BLaER1 treated with 17β-estradiol and CSF1 and Interleukin-3, amounts not matched to agents 10 nM and 100 nM (cell line): ENCODE measurements around the gene USP6NL.

Source experiments
- H3K27ac ChIP-seq, 11 experiments: shearing (Covaris generic); formaldehyde crosslinking; 2 replicates each; pipeline ENCODE4 v1.8.1; 2022
- H3K27me3 ChIP-seq, 11 experiments: shearing (Covaris generic); formaldehyde crosslinking; 2 replicates each; pipeline ENCODE4 v1.8.1; 2022
- H3K36me3 ChIP-seq, 11 experiments: shearing (Covaris generic); formaldehyde crosslinking; 2 replicates each; pipeline ENCODE4 v1.8.1; 2022
- H3K4me1 ChIP-seq, 10 experiments: shearing (Covaris generic); formaldehyde crosslinking; 2 replicates each; pipeline ENCODE4 v1.8.1; 2022
- H3K4me2 ChIP-seq, 11 experiments: shearing (Covaris generic); formaldehyde crosslinking; 2 replicates each; pipeline ENCODE4 v1.8.1; 2022
- H3K4me3 ChIP-seq, 10 experiments: shearing (Covaris generic); formaldehyde crosslinking; 2 replicates each; pipeline ENCODE4 v1.8.1; 2022
- H3K9ac ChIP-seq, 11 experiments: shearing (Covaris generic); formaldehyde crosslinking; 2 replicates each; pipeline ENCODE4 v1.8.1; 2022
- H3K9me3 ChIP-seq, 11 experiments: shearing (Covaris generic); formaldehyde crosslinking; replicated peaks in 1 of 11; 2 replicates each; pipeline ENCODE4 v1.8.1; 2022
- H4K20me1 ChIP-seq, 11 experiments: shearing (Covaris generic); formaldehyde crosslinking; 2 replicates each; pipeline ENCODE4 v1.8.1; 2022
- Cebpa-rat ChIP-seq, 11 experiments: shearing (Covaris generic); IDR thresholded peaks; 2 replicates each; pipeline ENCODE4 v1.8.1; 2022

Gene USP6NL

DNA sequence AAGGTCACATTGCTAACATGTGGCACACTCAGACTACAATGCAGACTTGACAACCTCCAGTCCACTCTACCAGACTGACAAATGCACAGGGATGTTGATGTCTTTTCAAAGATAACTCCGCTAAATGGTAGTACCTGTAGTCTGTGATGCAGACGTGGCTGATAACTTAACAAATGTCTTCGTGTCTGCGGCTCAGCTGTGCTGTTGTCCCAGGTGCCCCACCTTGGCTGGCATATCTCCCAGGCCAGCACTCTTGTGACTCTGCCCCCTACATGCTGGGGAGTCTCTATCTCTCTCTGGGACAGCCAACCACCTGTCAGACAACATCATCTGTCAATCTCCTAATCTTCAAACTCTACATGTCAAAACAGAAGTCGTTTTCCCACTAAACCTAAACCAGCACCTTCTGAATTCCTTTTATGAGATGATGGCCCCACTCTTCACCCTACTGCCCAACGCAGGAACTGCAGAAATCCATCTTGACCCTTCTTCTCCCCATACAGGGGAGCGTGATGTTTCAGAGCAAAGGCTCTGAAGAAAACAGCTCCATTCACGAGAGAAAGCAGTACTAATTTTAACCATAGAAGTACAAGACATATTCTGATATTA lies 156.4 kb downstream of the USP6NL start:
- Histone ChIP-seq H3K9me3 (peaks cover 0 to 12% (median 0%) of the 10 kb centered on the region in 11 experiments; a peak in 3 of 22 replicates), H3K9ac (no peak overlapping the region), H3K4me2 (no peak overlapping the region), H3K27ac (no peak overlapping the region), H3K4me3 (no peak overlapping the region), H3K36me3 (peaks cover 9 to 33% (median 19%) of the 10 kb centered on the region in 11 experiments; a peak in 16 of 22 replicates), H3K4me1 (peaks cover 0 to 10% (median 0%) of the 10 kb centered on the region in 10 experiments; a peak in 5 of 20 replicates), H3K27me3 (no peaks in the 10 kb centered on the region), H4K20me1 (no peaks in the 10 kb centered on the region)
- no peak for TF ChIP-seq Cebpa-rat (IDR thresholded peaks at IDR 0.05)

DNA sequence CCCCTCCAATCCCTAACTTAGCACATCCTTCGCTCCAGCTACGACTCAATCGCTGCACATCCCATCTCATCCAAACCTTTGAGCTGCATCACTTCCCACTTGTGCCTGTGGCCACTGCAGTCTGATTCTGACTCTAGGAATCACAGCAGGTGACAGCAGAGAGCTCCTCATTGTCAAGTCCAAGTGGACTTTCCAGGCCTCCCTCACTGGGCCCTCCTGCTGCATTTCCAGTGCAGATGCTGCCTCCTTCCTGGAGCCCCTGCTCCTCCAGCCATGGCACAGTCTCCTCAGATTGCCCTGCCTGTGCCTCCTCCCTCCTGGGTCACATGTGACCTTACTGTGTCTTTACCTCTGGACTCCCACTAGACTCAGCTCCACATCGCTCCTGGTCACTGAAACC lies 157.3 kb downstream of the USP6NL start:
- H3K4me3 ChIP-seq = no peak overlapping the region
- TF ChIP-seq Cebpa-rat (IDR thresholded peaks at IDR 0.05) = no peak
- H3K4me1 ChIP-seq = peaks cover 0 to 10% (median 2%) of the 10 kb centered on the region in 10 experiments; a peak in 11 of 20 replicates
- H3K9me3 ChIP-seq = peaks cover 0 to 12% (median 0%) of the 10 kb centered on the region in 11 experiments; a peak in 3 of 22 replicates
- no peak overlapping the region for H3K27ac ChIP-seq
- no peak overlapping the region for H3K9ac ChIP-seq
- no peak overlapping the region for H3K4me2 ChIP-seq
- no peaks in the 10 kb centered on the region for H4K20me1 ChIP-seq
- peaks cover 6 to 24% (median 15%) of the 10 kb centered on the region in 11 experiments; a peak in 16 of 22 replicates for H3K36me3 ChIP-seq
- no peaks in the 10 kb centered on the region for H3K27me3 ChIP-seq

DNA sequence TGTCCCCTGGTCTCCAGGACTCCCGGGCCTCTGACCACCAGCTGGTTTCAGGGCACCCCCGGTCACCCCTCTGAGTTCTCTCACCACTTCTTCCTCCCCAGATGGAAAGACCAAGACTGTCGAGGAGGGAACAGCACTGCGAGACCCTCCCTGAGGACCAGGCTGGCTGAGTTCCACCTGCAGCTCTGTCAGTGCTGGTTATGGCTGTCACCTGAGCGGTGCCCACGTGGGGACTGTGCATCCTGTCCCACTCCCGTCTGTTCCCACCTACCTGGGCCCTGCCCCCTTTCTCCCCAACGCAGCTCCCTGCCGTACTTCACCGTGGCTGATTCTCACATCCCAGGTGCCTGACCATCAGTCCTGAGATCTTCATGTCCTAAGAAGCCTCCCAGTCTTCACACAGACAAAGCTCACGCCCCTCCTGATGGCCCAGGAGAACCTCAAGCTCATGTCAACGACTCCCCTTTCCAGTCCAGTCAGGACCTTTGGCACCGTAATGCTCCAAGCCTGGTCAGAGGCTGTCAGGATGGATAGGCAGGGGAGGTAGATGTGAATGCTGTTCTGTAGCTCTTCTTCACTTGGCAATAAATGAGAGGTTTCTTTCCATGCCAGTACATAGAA lies 159.7 kb downstream of the USP6NL start:
- no peak overlapping the region for H3K4me3 ChIP-seq
- H3K9me3 ChIP-seq = peaks cover 0 to 4% (median 0%) of the 10 kb centered on the region in 11 experiments; a peak in 1 of 22 replicates
- 0 out of 22 replicates have a peak, but pooled peaks cover 0 to under 1% (median 0%) of the 10 kb centered on the region in 11 experiments for H3K36me3 ChIP-seq
- no peak for TF ChIP-seq Cebpa-rat (IDR thresholded peaks at IDR 0.05)
- H3K27me3 ChIP-seq = no peaks in the 10 kb centered on the region
- no peaks in the 10 kb centered on the region for H4K20me1 ChIP-seq
- H3K27ac ChIP-seq = no peak overlapping the region
- peaks cover 6 to 20% (median 15%) of the 10 kb centered on the region in 10 experiments for H3K4me1 ChIP-seq
- H3K9ac ChIP-seq = no peak overlapping the region
- no peak overlapping the region for H3K4me2 ChIP-seq

DNA sequence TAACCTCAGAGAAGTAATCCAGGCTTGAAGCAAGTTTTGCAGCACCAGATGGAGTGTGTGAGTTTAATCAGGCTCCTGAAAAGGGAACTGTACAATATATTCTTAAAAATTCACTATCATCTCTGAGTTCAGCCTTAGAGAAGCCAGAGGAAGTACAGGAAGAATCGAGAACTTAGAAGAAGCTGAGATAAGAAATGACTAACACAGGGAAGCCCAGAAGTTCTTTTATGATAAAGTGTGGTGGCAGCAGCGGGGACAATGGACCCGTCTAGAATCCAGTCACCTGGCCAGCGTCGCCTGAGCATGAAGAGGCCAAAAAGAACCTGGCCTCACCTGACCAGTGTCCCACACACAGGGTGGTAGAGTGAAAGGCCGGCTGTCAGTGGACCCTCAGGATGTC lies 161.0 kb downstream of the USP6NL start:
- H3K4me1 ChIP-seq = peaks cover 6 to 20% (median 15%) of the 10 kb centered on the region in 10 experiments
- no peak overlapping the region for H3K4me3 ChIP-seq
- H3K27ac ChIP-seq = no peak overlapping the region
- H3K27me3 ChIP-seq = no peaks in the 10 kb centered on the region
- no peaks in the 10 kb centered on the region for H3K36me3 ChIP-seq
- H3K4me2 ChIP-seq = peak overlapping the region in 2 of 11 experiments; percentile 32 to 37; a peak in 2 of 22 replicates
- no peak for TF ChIP-seq Cebpa-rat (IDR thresholded peaks at IDR 0.05)
- no peak overlapping the region for H3K9ac ChIP-seq
- H4K20me1 ChIP-seq = no peaks in the 10 kb centered on the region
- no peaks in the 10 kb centered on the region for H3K9me3 ChIP-seq

DNA sequence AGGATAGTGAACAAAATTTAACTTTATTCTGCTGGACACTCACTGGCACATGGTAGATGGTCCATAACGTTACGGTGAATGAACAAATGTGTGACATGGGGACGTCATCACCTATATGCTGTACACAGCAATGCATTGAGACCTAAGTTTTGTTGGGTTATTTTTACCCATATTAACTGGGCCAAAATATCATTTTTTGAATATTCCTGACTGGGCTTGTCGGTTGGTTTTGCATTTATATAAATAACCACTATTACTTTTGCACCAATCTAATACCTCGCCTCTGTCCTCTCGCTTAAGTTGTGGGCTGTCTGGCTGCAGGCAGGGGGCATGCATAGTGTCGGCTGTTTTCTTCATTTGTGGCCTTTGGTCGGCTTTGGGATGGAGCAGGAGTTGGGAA lies 161.7 kb downstream of the USP6NL start:
- Histone ChIP-seq H3K27ac (no peak overlapping the region), H4K20me1 (no peaks in the 10 kb centered on the region), H3K9me3 (no peaks in the 10 kb centered on the region), H3K4me3 (no peak overlapping the region), H3K4me1 (peaks cover 6 to 20% (median 15%) of the 10 kb centered on the region in 10 experiments), H3K4me2 (no peak overlapping the region), H3K9ac (no peak overlapping the region), H3K27me3 (no peaks in the 10 kb centered on the region), H3K36me3 (no peaks in the 10 kb centered on the region)
- no peak for TF ChIP-seq Cebpa-rat (IDR thresholded peaks at IDR 0.05)

DNA sequence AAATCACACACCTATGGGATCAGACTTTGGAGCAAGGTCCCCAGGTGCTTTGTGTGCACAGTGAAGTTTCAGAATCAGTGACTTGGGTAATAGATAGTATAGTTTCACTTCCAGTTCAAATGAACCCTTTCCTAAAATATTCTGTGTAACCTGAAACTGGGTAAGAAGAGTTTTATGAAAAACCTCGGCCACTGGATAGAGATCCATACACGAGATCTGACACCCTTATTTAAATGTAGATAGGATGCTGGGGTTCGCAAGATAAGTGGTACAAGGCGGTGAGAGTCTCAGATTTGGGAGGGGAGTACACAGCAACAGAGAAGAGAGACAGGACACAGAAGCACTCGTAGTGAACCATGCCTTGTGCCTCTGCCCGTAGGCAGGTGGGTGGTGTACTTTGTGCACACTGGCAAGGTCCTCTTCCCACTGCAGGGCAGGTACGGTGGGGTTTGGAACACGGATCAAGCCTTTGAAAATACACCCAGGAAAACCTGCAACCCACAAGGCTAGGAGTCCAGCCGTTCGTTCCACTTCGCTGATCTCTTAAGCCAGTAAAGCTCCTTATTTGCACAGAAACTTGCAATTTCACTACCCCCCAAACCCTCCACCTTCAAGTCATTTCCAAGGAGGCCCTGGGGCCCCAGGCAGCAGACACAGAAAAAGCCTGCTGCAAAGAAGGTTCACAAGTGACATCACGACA lies 162.8 kb downstream of the USP6NL start:
- Histone ChIP-seq H3K4me2 (peak overlapping the region in 8 of 11 experiments; percentile 5 to 50 (median 27); a peak in 14 of 22 replicates), H3K9me3 (no peaks in the 10 kb centered on the region), H3K27me3 (no peaks in the 10 kb centered on the region), H3K9ac (no peak overlapping the region), H3K27ac (no peak overlapping the region), H3K4me1 (peaks cover 6 to 20% (median 15%) of the 10 kb centered on the region in 10 experiments), H4K20me1 (no peaks in the 10 kb centered on the region), H3K36me3 (no peaks in the 10 kb centered on the region), H3K4me3 (no peak overlapping the region)
- no peak for TF ChIP-seq Cebpa-rat (IDR thresholded peaks at IDR 0.05)

DNA sequence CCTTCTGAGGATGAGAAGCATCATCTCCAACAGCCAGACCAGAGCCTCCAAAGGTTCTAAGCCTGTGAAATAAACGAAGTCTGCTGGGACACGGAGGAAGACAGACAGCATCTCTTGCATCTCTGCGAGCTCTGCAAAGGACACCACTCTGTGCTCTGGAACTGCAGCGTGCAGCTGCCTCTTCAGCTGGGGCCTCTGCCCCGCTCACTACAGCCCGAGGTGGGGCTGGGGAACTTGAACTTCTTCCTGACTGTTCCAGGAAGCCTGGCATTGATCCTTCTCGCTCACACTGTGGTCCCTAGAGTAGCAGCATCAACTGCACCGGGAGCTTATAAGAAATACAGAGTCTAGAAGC lies 163.3 kb downstream of the USP6NL start:
- no peaks in the 10 kb centered on the region for H3K27me3 ChIP-seq
- H3K4me3 ChIP-seq = no peak overlapping the region
- H4K20me1 ChIP-seq = no peaks in the 10 kb centered on the region
- H3K9me3 ChIP-seq = no peaks in the 10 kb centered on the region
- H3K36me3 ChIP-seq = no peaks in the 10 kb centered on the region
- no peak for TF ChIP-seq Cebpa-rat (IDR thresholded peaks at IDR 0.05)
- H3K4me2 ChIP-seq = peak overlapping the region in 8 of 11 experiments; percentile 5 to 50 (median 27); a peak in 11 of 22 replicates
- peaks cover 6 to 20% (median 15%) of the 10 kb centered on the region in 10 experiments for H3K4me1 ChIP-seq
- H3K9ac ChIP-seq = no peak overlapping the region
- H3K27ac ChIP-seq = no peak overlapping the region

DNA sequence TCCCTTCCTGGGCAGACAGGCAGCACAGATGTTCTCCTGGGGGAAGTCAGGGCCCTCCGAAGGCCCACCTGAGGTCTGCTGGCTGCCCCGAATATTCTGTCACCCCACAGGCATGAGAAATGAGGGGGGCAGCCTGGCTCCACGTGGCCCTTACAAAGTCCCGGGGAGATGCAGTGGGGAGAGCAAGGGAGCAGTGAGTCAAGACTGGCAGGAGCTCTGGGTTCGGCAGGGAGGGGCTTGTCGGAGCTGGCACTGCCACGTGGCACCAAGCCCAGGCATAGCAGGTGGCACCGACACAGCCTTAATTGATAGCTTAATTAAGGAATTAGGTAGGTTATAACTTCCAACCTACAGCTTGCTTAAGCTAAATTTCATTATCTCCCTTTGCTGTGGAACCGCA lies 163.9 kb downstream of the USP6NL start:
- Histone ChIP-seq H3K4me1 (peaks cover 6 to 20% (median 15%) of the 10 kb centered on the region in 10 experiments), H3K9me3 (no peaks in the 10 kb centered on the region), H3K4me3 (no peak overlapping the region), H4K20me1 (no peaks in the 10 kb centered on the region), H3K27me3 (no peaks in the 10 kb centered on the region), H3K4me2 (peak overlapping the region in 2 of 11 experiments; percentile 43 to 47; a peak in 1 of 22 replicates), H3K9ac (no peak overlapping the region), H3K27ac (no peak overlapping the region), H3K36me3 (no peaks in the 10 kb centered on the region)
- TF ChIP-seq Cebpa-rat (IDR thresholded peaks at IDR 0.05) = no peak

DNA sequence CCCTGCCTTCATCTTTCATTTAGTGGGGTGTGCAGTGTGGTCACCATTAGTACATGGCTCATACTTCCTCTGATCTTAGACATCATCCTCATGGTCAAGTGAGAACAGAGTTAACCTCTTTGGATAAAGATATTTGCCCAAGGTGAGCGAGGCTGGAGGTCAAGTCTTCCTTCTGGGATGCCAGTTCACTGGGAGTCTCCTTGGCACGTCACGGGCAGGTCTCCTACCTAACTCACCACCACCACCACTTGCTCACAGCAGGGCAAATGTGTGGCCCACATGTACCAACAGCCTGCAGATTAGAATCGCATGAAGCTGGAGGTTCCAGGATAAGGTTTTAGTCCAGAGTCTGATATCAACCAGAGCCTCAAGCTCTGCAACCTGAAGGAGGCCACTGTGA lies 164.6 kb downstream of the USP6NL start:
- no peaks in the 10 kb centered on the region for H3K36me3 ChIP-seq
- no peak overlapping the region for H3K4me2 ChIP-seq
- no peak overlapping the region for H3K27ac ChIP-seq
- no peaks in the 10 kb centered on the region for H3K27me3 ChIP-seq
- H3K4me3 ChIP-seq = no peak overlapping the region
- H3K9ac ChIP-seq = no peak overlapping the region
- peaks cover 0 to 4% (median 0%) of the 10 kb centered on the region in 11 experiments; a peak in 2 of 22 replicates for H3K9me3 ChIP-seq
- TF ChIP-seq Cebpa-rat (IDR thresholded peaks at IDR 0.05) = no peak
- peaks cover 6 to 20% (median 15%) of the 10 kb centered on the region in 10 experiments for H3K4me1 ChIP-seq
- H4K20me1 ChIP-seq = no peaks in the 10 kb centered on the region
